HuH-7.5 (cell line): ENCODE measurements around the gene PHLDA3.
"Not testable (repeated sequence)": the region's sequence is repeated elsewhere in the genome, so short reads cannot be mapped to it uniquely, and the experiment has no call there.

Source experiments
- DNase-seq: peaks from one replicate; pipeline ENCODE4 v3.0.0; 2011; ENCODE audit warnings: low spot score

The PHLDA3 gene

GRCh38 chr1:201503397-201504176, 34.6 kb upstream of the PHLDA3 start:
- peak; percentile 57 for DNase-seq

- no peak for DNase-seq
Measured at GRCh38 chr1:201502511-201502857, 33.5 kb upstream of the PHLDA3 start.

- DNase-seq = no peak
Measured at GRCh38 chr1:201501812-201502510, 33.0 kb upstream of the PHLDA3 start.

- no peak for DNase-seq
Measured at GRCh38 chr1:201501144-201501543, 32.2 kb upstream of the PHLDA3 start.

- no peak for DNase-seq
Measured at GRCh38 chr1:201500670-201501120, 31.7 kb upstream of the PHLDA3 start.

GRCh38 chr1:201499795-201500669, 31.0 kb upstream of the PHLDA3 start:
- DNase-seq = no peak

- DNase-seq = no peak
Measured at GRCh38 chr1:201499191-201499590, 30.2 kb upstream of the PHLDA3 start.

- DNase-seq = no peak
Measured at GRCh38 chr1:201498621-201499020, 29.6 kb upstream of the PHLDA3 start.

- DNase-seq = no peak
Measured at GRCh38 chr1:201497935-201498509, 29.0 kb upstream of the PHLDA3 start.

GRCh38 chr1:201496296-201496690, 27.3 kb upstream of the PHLDA3 start:
- no peak for DNase-seq

GRCh38 chr1:201495551-201496295, 26.7 kb upstream of the PHLDA3 start:
- no peak for DNase-seq

- DNase-seq = no peak
Measured at GRCh38 chr1:201493757-201494617, 25.0 kb upstream of the PHLDA3 start.

GRCh38 chr1:201493026-201493656, 24.2 kb upstream of the PHLDA3 start:
- not testable (repeated sequence) for DNase-seq

GRCh38 chr1:201491896-201492511, 23.0 kb upstream of the PHLDA3 start:
- DNase-seq = no peak

- DNase-seq = no peak
Measured at GRCh38 chr1:201490708-201491131, 21.7 kb upstream of the PHLDA3 start.

GRCh38 chr1:201489643-201490261, 20.8 kb upstream of the PHLDA3 start:
- no peak for DNase-seq

- no peak for DNase-seq
Measured at GRCh38 chr1:201488830-201489589, 20.0 kb upstream of the PHLDA3 start.

GRCh38 chr1:201487742-201488141, 18.8 kb upstream of the PHLDA3 start:
- no peak for DNase-seq
